Measurements from ENCODE around the gene SEC63.

Gene SEC63

DNA sequence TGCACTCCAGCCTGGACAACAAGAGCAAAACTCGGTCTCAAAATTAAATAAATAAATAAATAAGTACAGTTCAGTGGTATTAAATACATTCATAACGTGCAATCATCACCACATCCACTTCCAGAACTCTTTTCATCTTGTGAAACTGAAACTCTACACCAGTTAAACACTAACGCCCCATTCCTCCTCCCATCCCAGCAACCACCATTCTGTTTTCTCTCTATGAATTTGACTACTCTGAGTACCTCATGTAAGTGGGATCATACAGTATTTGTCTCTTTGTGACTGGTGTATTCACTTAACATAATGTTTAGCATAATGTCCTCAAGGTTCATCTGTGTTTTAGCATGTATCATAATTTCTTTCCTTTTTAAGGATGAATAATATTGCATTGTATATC, 104.8 kb downstream of the SEC63 start:
- no peak for DNase-seq (ENCODE audit: extremely low read depth, low read depth)
- TF ChIP-seq, protein P1, sequence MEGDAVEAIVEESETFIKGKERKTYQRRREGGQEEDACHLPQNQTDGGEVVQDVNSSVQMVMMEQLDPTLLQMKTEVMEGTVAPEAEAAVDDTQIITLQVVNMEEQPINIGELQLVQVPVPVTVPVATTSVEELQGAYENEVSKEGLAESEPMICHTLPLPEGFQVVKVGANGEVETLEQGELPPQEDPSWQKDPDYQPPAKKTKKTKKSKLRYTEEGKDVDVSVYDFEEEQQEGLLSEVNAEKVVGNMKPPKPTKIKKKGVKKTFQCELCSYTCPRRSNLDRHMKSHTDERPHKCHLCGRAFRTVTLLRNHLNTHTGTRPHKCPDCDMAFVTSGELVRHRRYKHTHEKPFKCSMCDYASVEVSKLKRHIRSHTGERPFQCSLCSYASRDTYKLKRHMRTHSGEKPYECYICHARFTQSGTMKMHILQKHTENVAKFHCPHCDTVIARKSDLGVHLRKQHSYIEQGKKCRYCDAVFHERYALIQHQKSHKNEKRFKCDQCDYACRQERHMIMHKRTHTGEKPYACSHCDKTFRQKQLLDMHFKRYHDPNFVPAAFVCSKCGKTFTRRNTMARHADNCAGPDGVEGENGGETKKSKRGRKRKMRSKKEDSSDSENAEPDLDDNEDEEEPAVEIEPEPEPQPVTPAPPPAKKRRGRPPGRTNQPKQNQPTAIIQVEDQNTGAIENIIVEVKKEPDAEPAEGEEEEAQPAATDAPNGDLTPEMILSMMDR (IDR thresholded peaks at IDR 0.05; ENCODE audit: low read depth, low read length), result no peak

DNA sequence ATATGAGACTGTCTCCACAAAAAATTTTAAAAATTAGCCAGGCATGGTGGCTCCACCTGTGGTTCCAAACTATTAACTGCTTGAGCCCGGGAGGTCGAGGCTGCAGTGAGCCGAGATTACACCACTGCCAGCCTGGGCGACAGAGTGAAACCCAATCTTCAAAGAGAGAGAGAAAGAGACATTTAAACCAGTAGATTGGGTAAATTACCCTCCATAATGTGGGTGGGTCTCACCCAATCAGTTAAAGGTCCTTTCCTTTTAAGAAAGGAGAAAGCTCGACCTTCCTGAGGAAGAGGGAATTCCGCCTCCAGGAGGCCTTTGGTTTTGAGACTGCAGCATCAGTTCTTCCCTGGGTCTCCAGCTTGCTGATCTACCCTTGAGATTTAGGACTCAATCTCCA, 108.7 kb downstream of the SEC63 start:
- no peak for DNase-seq (ENCODE audit: extremely low read depth, low read depth)
- TF ChIP-seq, protein P1 (IDR thresholded peaks at IDR 0.05; ENCODE audit: low read depth, low read length), result no peak

DNA sequence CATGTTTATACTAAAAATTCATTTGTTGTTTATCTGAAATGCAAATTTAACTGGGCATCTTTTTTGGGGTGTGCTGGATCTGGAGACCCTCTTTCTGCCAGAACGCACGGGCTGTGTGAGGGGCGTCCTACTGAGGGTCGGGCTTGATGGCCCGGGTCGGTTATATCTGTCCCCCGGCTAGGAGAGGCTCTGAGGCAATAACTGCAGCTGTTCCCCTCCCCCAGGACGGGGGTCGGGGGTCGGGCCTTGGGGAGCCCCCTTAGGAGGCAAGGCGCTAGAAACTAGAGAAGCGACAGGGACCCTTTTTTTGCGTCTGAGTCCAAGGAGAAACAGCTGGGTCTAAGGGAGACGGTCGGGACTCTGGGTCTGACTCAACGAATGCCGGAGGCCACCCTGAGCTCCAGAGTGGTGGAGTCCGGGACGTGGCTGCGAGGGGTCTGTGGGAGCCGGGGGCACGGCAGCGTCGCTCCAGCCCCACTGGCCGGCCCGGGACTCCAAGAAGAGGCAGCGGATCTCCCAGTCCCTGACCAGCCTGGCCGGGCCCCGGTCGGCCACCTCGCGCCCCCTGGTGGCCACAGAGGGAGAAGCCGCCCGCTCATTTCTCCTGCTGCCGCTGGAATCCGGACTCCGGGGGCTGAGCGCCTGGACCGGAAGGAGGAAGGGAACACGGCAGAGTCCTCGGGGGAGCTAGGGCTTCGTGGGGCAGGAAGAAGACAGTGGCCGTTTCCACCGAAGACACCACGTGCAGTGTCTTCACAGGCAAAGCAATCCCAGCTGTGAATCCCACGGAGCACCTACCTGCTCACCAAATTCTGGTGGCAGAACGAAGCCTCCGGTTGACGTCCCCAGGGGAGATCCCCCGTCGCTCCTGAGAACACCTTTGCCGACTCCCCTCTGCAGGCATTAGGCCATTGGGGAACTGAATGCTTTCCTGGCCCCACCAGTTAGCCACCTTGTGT, 109.9 kb downstream of the SEC63 start:
- TF ChIP-seq, protein P1 (IDR thresholded peaks at IDR 0.05; ENCODE audit: low read depth, low read length), result peak; percentile 92
- peak; percentile 46 for DNase-seq (ENCODE audit: extremely low read depth, low read depth)

DNA sequence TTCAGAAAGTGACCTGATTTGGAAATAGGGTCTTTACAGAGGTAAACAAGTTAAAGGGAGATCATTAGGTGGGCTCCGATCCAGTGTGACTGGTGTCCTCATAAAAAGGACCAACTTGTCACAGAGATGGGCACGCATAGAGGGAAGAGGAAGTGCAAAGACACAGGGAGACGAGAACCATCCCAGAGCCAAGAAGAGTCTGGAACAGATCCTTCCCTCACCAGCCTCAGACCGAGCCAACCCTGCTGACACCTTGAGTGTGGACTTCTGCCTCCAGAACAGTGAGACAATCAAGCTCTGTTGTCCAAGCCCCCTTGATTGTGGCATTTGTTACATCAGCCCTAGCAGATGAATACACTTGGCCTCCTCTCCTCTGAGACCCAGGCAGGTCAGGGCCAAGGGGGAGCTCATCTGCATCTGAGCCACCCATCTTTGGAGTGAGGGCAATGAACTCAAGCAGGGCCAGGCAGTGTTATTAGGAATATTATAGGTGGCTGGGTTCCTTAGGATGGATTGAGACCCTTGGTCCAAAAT, 111.7 kb downstream of the SEC63 start:
- TF ChIP-seq, protein P1 (IDR thresholded peaks at IDR 0.05; ENCODE audit: low read depth, low read length), result no peak
- no peak for DNase-seq (ENCODE audit: extremely low read depth, low read depth)

DNA sequence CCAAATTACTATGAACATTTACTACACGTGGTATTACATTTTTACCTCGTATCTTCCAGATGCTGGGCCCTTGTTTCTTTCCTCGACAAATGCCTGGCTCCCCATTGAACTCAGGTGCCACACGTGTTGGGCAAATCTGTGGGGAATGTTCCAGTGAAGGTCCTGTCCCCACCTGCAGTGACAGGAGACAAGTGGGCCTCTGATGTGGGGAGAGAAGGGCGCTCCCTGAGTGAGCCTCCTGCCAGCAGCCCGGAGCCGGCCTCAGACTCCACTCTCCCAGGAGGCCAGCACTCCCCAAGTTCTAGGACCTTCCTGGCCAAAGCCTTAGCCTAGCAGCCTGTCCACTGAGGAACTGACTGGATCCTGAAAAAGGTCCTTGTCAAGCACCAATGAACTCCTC, 112.2 kb downstream of the SEC63 start:
- TF ChIP-seq, protein P1 (IDR thresholded peaks at IDR 0.05; ENCODE audit: low read depth, low read length), result no peak
- no peak for DNase-seq (ENCODE audit: extremely low read depth, low read depth)

DNA sequence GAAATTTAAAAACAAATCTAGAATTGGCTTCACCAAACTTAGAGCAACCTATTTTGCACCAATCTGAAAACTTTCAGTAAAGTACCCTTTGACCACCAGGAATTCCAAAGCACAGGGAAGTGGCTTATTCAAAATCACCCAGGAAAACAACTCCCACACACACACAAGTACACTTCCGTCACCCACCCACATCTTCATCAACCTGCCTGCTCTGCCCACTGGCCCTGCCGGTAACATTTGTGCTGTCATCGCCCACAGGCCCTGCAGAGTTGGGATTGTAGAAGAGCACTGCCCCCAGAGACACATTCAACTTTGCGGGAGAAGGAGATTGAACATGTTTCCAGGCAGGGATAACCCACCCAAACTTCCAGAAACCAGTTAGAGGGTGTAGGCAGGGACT, 114.6 kb downstream of the SEC63 start:
- TF ChIP-seq, protein P1 (IDR thresholded peaks at IDR 0.05; ENCODE audit: low read depth, low read length), result no peak
- no peak for DNase-seq (ENCODE audit: extremely low read depth, low read depth)

DNA sequence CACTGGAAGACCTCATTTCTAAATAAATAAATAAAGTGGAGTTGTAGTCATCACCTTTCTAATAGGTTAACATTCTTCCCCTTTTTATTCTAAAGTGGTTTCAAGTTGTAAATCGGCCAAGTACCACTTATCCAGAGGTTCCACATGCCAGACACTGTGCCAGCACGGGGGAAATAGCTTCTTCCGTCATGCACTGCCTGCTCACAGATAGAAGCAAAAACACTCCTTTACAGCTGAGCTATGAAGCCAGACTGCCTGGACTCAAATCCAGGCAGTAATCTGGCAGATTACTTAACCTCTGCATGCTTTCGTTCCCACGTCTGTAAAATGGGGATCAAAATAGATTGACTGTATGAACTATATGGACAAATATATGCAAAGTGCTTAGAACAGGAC, 116.7 kb downstream of the SEC63 start:
- TF ChIP-seq, protein P1 (IDR thresholded peaks at IDR 0.05; ENCODE audit: low read depth, low read length), result no peak
- no peak for DNase-seq (ENCODE audit: extremely low read depth, low read depth)

All from AG09319 (cell line).